Measurements from ENCODE around the gene DUSP16. TPM values are rescaled to one million over a fixed set of nuclear protein-coding genes. Genes with fewer than 3 reads are reported as not detected.

The DUSP16 gene
- total RNA-seq, 2 donors from 2014 or later: 81.1 to 94.8 TPM

DNA sequence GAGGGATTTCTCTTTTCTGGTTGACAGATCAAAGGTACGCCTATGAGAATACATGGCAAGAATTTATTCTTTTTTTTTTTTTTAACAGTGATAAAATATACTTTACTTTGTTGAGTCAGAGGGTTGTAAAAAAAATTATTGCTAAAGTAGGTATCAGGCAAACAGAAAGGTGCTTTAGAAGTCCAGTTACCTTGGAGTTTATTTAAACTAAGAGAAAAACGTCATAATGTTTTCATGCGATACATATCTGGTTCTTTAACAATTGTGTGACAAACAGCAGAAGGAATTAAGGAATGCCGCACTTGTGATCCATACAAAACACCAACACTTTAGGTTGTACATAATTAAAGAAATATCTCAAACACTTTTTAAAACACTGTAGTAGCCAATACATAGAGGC, 111.6 kb downstream of the DUSP16 start:
- DNase-seq (no peak), ATAC-seq (no peak)
- Mint-ChIP-seq H3K27me3 (no peaks in the 10 kb centered on the region), H3K27ac (no peak overlapping the region), H3K4me3 (no peak overlapping the region), H3K36me3 (ENCODE audit: low read depth) (peaks cover 5% of the 10 kb centered on the region), H3K4me1 (peaks cover 25% of the 10 kb centered on the region)
- H3K9me3 ChIP-seq (ENCODE audit: control insufficient read depth, low read length, poor library complexity, severe bottlenecking): no peaks in the 10 kb centered on the region

DNA sequence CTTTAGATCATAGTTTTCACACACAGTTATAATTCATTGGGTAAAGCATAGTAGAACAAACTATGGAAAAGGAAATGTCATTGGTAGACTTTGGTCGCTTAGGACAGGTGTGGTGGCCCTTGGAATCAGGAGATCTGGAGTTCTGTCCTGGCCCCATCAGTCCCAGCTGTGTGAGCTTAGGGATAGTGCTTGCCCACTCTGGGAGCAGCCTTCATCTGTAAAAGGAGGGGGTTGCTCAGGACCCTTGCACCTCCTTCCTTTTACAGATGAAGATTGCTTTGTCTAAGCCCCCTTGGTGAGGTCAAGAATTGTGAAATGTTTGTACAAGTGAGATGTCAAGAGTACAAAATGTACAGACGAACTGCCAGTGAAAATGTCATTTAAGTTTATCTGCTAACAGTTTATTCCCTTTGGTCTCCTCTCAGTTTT, 112.6 kb downstream of the DUSP16 start:
- Mint-ChIP-seq H3K4me3 (no peak overlapping the region), H3K27ac (peak overlapping the region; percentile 89), H3K36me3 (ENCODE audit: low read depth) (peaks cover 5% of the 10 kb centered on the region), H3K27me3 (no peaks in the 10 kb centered on the region), H3K4me1 (peaks cover 23% of the 10 kb centered on the region)
- DNase-seq (no peak), ATAC-seq (no peak)
- no peaks in the 10 kb centered on the region for H3K9me3 ChIP-seq (ENCODE audit: control insufficient read depth, low read length, poor library complexity, severe bottlenecking)

DNA sequence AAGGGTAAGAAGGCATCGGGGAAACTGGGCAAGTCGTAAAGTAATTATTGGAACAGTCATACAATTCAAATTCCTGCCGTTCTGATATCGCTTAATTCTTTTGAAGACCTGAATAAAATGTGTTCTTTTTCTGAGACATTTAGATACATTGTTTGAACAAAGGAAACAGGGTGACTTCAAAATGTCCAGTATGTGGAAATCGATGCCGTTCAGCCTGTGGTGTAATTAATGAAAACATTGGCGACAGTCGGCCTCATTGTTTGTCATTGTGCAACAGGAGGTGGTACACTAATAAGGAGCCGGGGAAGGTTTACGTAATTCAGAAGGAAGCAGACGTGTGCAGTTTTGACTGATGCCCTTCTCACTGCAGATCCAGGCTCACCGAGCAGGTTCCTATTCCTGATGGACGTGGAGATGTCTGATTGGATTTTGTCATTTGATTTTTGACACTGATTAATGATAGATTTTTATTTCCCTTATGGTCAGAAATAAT, 113.1 kb downstream of the DUSP16 start:
- Mint-ChIP-seq H3K27ac (peak overlapping the region; percentile 89), H3K27me3 (no peaks in the 10 kb centered on the region), H3K4me1 (peaks cover 23% of the 10 kb centered on the region), H3K36me3 (ENCODE audit: low read depth) (peaks cover 5% of the 10 kb centered on the region), H3K4me3 (peak overlapping the region; percentile 7)
- ATAC-seq (no peak), DNase-seq (no peak)
- H3K9me3 ChIP-seq (ENCODE audit: control insufficient read depth, low read length, poor library complexity, severe bottlenecking): no peaks in the 10 kb centered on the region

DNA sequence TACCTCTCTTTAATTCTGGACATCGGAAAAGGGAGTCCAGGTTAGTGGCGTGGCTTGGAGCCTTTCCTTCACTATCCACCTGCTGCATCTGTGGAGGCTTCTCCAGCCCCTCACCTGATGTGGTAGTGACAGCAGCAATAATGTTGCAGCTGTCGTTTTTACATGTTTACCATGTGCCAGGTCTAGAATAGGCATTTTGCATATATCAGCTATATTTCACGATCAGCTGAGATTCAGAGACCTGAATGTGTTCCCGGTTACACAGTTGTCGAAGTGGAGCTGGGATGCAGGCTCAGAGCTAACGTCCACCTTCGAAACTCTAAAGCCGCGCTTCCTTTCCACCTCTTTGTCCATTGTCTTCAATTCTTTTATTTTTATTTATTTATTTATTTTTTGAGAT, 114.8 kb downstream of the DUSP16 start:
- ATAC-seq (no peak), DNase-seq (no peak)
- H3K9me3 ChIP-seq (ENCODE audit: control insufficient read depth, low read length, poor library complexity, severe bottlenecking): no peaks in the 10 kb centered on the region
- Mint-ChIP-seq H3K27ac (peak overlapping the region; percentile 98), H3K27me3 (no peaks in the 10 kb centered on the region), H3K36me3 (ENCODE audit: low read depth) (peaks cover 5% of the 10 kb centered on the region), H3K4me1 (peaks cover 31% of the 10 kb centered on the region), H3K4me3 (no peak overlapping the region)

DNA sequence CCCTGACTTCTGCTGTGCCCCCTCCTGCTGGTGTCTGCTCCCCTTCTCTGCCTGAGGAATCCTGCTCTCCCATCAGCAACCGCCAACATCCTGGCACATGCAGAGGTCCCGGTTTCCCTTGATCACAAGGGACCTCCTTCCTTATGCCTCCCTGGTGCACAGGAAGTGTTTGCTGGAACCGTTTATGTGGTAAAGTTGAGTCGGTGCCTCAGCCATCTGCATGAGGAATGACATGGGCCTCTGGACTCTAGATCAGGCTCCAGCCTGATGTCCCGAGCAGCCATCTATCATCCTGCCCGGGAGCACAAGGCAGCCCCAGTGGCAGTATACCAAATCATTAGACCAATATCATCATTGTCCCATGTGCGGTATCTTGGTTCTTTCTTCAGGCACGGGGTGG, 115.4 kb downstream of the DUSP16 start:
- H3K27ac Mint-ChIP-seq: peak overlapping the region; percentile 98
- ATAC-seq (no peak), DNase-seq (no peak)
- peak overlapping the region; percentile 22 for H3K4me3 Mint-ChIP-seq
- H3K4me1 Mint-ChIP-seq: peaks cover 36% of the 10 kb centered on the region
- H3K36me3 Mint-ChIP-seq (ENCODE audit: low read depth): peaks cover 5% of the 10 kb centered on the region
- no peaks in the 10 kb centered on the region for H3K9me3 ChIP-seq (ENCODE audit: control insufficient read depth, low read length, poor library complexity, severe bottlenecking)
- no peaks in the 10 kb centered on the region for H3K27me3 Mint-ChIP-seq

DNA sequence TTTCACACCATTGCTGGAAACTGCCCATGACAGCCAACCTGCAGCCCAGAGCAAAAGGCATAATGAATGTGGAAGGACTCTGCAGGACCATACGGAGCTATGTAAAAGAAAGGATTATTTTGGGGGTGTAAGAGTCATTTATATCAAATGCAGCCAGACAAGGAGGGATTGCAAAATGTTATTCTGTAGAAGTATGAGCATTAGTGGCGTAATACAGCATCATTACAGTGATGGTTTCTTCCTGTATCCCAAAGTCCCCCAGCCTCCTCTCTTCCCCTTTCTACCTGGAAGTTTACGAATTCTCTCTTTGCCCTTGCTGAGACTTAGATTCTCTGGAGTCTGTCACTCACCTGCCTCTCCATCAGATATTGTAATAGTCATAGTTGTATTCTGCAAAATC, 115.9 kb downstream of the DUSP16 start:
- H3K4me3 Mint-ChIP-seq: no peak overlapping the region
- H3K27ac Mint-ChIP-seq: peak overlapping the region; percentile 98
- peaks cover 40% of the 10 kb centered on the region for H3K4me1 Mint-ChIP-seq
- H3K36me3 Mint-ChIP-seq (ENCODE audit: low read depth): peaks cover 5% of the 10 kb centered on the region
- ATAC-seq (no peak), DNase-seq (no peak)
- no peaks in the 10 kb centered on the region for H3K9me3 ChIP-seq (ENCODE audit: control insufficient read depth, low read length, poor library complexity, severe bottlenecking)
- H3K27me3 Mint-ChIP-seq: no peaks in the 10 kb centered on the region

DNA sequence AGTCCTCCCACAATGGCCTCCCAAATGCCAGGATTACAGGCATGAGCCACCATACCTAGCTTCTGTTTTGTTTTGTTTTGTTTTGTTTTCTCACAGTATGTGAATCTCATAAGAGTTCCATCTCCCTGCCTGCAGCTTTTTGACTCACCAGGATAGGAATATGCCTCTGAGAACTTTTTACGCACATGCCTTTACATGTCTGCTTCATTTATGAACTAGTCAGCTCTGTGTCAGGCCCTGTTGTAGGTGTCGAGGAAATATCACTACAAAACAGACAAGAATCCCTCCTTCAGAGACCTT, 116.8 kb downstream of the DUSP16 start:
- Mint-ChIP-seq H3K27ac (peak overlapping the region; percentile 98), H3K27me3 (no peaks in the 10 kb centered on the region), H3K4me3 (no peak overlapping the region), H3K4me1 (peaks cover 48% of the 10 kb centered on the region), H3K36me3 (ENCODE audit: low read depth) (peaks cover 5% of the 10 kb centered on the region)
- no peak for DNase-seq
- ATAC-seq: no peak
- no peaks in the 10 kb centered on the region for H3K9me3 ChIP-seq (ENCODE audit: control insufficient read depth, low read length, poor library complexity, severe bottlenecking)

DNA sequence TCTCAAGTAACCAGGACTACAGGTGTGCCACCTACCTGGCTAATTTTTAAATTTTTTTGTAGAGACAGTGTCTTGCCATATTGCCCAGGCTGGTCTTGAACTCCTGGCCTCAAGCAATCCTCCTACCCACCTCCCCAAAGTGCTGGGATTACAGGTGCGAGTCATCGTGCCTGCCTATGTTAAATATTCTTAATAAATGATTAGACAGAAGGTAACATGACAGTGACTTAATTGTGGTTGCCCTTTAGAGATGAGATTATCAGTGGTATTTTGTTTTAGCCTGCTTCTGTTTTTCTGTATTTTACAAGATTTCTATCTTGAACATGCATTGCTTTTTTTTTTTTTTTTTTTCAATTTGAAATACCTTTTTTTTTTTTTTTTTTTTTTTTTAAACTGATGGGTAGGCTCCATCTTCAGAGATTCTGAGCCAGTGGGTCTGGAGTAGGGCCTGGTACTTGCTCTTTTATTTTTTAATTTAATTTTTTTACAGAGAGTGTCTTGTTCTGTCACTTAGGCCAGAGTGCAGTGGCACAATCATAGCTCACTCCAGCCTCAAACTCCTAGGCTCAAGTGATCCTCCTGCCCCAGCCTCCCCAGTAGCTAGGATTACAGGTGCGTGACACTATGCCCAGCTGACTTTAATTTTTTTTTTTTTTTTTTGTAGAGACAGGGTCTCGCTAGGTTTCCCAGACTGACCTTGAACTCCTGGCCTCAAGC, 117.3 kb downstream of the DUSP16 start:
- Mint-ChIP-seq H3K27ac (peak overlapping the region; percentile 98), H3K4me3 (peak overlapping the region; percentile 63), H3K4me1 (peaks cover 53% of the 10 kb centered on the region), H3K36me3 (ENCODE audit: low read depth) (peaks cover 5% of the 10 kb centered on the region), H3K27me3 (no peaks in the 10 kb centered on the region)
- no peaks in the 10 kb centered on the region for H3K9me3 ChIP-seq (ENCODE audit: control insufficient read depth, low read length, poor library complexity, severe bottlenecking)
- ATAC-seq: no peak
- no peak for DNase-seq

DNA sequence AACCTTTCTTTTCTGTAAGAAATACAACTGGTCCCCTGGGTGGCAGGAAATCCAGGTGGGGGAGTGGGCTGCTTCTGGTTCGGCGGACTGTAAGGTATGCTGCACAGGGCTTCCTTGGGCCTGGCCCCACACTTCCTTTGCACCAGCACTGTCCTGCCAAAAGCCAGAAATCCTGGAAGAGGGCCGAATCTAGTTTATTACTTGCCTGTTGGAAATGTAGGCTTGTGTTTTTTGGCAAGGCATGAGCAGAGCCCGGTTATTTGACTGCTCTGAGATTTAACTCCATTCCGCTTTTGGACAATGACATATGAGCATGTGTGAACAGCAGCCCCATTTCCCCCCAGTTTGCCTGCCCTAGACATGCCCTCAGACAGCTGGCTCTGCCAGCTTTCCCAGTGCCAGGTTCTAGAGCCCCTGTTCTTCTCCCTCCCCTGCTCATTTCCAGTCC, 119.2 kb downstream of the DUSP16 start:
- no peaks in the 10 kb centered on the region for H3K9me3 ChIP-seq (ENCODE audit: control insufficient read depth, low read length, poor library complexity, severe bottlenecking)
- ATAC-seq: no peak
- Mint-ChIP-seq H3K4me1 (peaks cover 63% of the 10 kb centered on the region), H3K4me3 (peak overlapping the region; percentile 9), H3K36me3 (ENCODE audit: low read depth) (peaks cover 3% of the 10 kb centered on the region), H3K27me3 (no peaks in the 10 kb centered on the region), H3K27ac (peak overlapping the region; percentile 98)
- no peak for DNase-seq

DNA sequence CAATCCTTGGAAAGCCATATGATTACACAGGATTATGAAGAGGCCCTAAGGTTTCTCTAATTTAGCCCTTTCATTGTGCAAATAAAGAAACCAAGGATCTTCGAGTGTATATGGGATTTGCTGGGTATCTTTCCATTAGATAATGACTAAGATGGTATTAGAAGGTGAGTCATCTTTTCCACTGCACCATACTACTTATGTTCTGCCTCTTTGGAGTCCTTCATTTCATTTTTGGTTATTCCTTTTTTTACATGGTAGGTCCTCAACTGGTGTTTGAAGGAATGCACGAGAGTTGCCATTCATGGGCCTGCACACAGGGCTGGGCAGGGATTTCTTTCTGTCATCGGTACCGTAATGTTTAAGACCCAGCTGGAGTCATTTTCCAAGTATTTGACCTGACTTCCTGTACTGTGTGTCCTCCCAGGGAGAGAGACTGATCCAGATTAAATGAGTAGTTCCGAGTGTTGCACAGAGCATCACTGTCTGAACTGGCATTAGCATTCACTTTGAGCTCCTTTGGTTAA, 120.1 kb downstream of the DUSP16 start:
- Mint-ChIP-seq H3K36me3 (ENCODE audit: low read depth) (peaks cover 3% of the 10 kb centered on the region), H3K27ac (peak overlapping the region; percentile 98), H3K4me3 (peak overlapping the region; percentile 77), H3K4me1 (peaks cover 66% of the 10 kb centered on the region), H3K27me3 (no peaks in the 10 kb centered on the region)
- DNase-seq (no peak), ATAC-seq (no peak)
- H3K9me3 ChIP-seq (ENCODE audit: control insufficient read depth, low read length, poor library complexity, severe bottlenecking): no peaks in the 10 kb centered on the region

DNA sequence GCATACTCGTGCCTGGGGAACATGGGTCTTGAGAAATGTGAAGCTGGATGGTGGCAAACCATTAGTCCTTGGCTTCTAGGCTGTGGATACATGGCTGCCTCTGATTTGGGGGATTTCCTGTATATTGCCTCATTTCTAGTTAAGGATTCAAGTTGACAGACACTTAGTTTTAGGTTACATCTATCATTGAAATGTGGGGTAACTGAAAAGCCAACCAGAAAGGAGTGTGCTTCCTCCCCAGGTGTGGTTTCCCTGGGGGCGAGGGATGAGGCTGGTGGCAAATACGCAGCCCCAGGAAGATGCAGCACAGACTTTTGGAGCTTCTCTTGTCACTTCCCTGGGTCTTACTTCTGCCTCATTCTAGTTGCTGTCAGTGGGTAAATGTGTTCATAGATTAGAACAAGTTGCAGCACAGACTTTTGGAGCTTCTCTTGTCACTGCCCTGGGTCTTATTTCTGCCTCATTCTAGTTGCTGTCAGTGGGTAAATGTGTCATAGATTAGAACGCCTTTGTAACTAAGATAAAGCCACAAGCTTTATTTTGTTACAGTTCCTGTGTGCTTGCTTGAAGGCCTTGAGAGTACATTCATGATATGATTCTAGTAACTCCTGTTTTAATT, 120.7 kb downstream of the DUSP16 start:
- no peaks in the 10 kb centered on the region for H3K9me3 ChIP-seq (ENCODE audit: control insufficient read depth, low read length, poor library complexity, severe bottlenecking)
- peak overlapping the region; percentile 77 for H3K4me3 Mint-ChIP-seq
- no peaks in the 10 kb centered on the region for H3K27me3 Mint-ChIP-seq
- H3K4me1 Mint-ChIP-seq: peaks cover 62% of the 10 kb centered on the region
- peak overlapping the region; percentile 98 for H3K27ac Mint-ChIP-seq
- DNase-seq (peak; percentile 23 to 52 (median 50)), ATAC-seq (peak; percentile 78)
- H3K36me3 Mint-ChIP-seq (ENCODE audit: low read depth): peaks cover 5% of the 10 kb centered on the region

DNA sequence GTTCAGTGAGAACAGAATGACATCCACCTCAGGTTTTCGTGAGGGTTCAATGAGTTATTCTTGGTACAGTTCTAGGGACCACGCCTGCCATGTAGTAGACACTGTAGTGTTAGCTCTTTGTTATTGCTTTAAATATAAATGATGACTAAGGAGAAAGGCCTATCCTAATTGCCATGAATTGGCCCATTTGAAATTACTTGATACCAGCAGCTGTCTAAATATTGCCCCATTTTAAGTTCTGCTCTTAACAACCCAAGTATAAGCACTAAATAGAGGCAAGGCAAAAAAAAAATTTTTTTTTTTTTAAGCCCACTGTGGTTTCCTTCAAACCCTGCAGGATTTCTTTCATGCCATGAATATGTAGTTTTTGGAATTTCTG, 121.2 kb downstream of the DUSP16 start:
- no peaks in the 10 kb centered on the region for H3K9me3 ChIP-seq (ENCODE audit: control insufficient read depth, low read length, poor library complexity, severe bottlenecking)
- peak; percentile 3 for ATAC-seq
- DNase-seq: no peak
- Mint-ChIP-seq H3K4me3 (peak overlapping the region; percentile 77), H3K36me3 (ENCODE audit: low read depth) (peaks cover 3% of the 10 kb centered on the region), H3K4me1 (peaks cover 58% of the 10 kb centered on the region), H3K27ac (peak overlapping the region; percentile 98), H3K27me3 (no peaks in the 10 kb centered on the region)

DNA sequence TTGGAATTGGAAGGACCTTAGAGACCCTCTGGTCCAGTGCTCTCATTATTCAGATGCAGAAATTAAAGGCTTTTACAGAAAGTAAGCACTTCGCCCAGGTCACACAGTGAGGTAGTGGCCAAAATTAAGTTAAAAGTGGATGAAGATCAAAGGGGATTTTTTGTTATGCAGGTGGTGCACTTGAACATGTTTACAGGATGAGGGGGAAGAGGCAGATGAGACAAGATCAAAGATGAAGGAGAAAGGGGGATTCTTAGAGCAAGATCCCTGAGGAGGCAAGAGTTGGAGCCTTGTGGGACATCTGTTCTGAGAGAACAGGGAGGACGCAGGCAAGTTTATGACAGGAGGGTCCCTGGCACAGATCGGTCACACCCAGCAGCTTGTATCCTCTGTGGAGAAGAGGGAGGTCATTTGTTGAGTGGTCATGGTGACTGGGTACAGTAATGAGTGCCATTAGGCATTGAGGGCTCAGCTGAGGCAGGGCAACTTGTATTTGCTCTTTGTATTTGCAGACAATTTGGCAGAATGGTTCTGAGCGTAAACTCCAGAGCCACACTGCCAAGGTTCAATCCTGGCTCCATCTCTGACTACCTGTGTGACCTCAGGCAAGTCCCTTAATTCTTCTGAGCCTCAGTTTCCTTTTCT, 121.8 kb downstream of the DUSP16 start:
- Mint-ChIP-seq H3K4me1 (peaks cover 55% of the 10 kb centered on the region), H3K36me3 (ENCODE audit: low read depth) (peaks cover 2% of the 10 kb centered on the region), H3K27ac (peak overlapping the region; percentile 98), H3K4me3 (peak overlapping the region; percentile 77), H3K27me3 (no peaks in the 10 kb centered on the region)
- ATAC-seq (no peak), DNase-seq (no peak)
- no peaks in the 10 kb centered on the region for H3K9me3 ChIP-seq (ENCODE audit: control insufficient read depth, low read length, poor library complexity, severe bottlenecking)

All from T-helper 17 cell (primary cell).